ENCODE results near the gene C2CD4A. TPM values are rescaled to one million over a fixed set of nuclear protein-coding genes. Genes with fewer than 3 reads are reported as not detected.
"Not testable (repeated sequence)": the region's sequence is repeated elsewhere in the genome, so short reads cannot be mapped to it uniquely, and the experiment has no call there.

C2CD4A gene, protein sequence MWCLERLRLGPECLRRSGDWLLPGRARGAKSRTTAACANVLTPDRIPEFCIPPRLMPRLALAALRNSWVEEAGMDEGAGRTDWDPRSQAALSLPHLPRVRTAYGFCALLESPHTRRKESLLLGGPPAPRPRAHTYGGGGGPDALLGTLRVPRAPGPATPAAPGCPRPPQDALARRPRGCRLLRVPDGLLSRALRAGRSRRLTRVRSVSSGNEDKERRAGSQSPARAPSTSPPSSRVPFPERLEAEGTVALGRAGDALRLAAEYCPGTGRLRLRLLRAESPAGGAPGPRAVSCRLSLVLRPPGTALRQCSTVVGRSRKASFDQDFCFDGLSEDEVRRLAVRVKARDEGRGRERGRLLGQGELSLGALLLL
- under 1 TPM; 0.12 to 0.20 TPM for total RNA-seq

GRCh38 chr15:62066663-62067447 lies at the start of gene C2CD4A:
Gene C2CD4A (plus strand): TSS chr15:62066977. CDS start chr15:62067614, 637 bp downstream.
- Mint-ChIP-seq H3K4me1 (peaks cover 26% of the 10 kb centered on the region), H3K27me3 (peaks cover 42% of the 10 kb centered on the region)
- peak; percentile 62 for DNase-seq

GRCh38 chr15:62020576-62021160 lies 46.1 kb upstream of the C2CD4A start:
- H3K36me3 Mint-ChIP-seq: peaks cover 49% of the 10 kb centered on the region
- no peak overlapping the region for H3K27ac Mint-ChIP-seq
- H3K4me3 Mint-ChIP-seq: no peak overlapping the region
- no peaks in the 10 kb centered on the region for H3K4me1 Mint-ChIP-seq
- no peak for DNase-seq
- no peaks in the 10 kb centered on the region for H3K27me3 Mint-ChIP-seq
- peaks cover 9% of the 10 kb centered on the region for H3K9me3 Mint-ChIP-seq

More at GRCh38 chr15:62066663-62067447, at the start of gene C2CD4A:
- peak within 1 kb of the TSS; percentile 29 for H3K27ac Mint-ChIP-seq
- H3K36me3 Mint-ChIP-seq: no peaks in the 10 kb centered on the region
- peak within 1 kb of the TSS; percentile 78 for H3K4me3 Mint-ChIP-seq
- H3K9me3 Mint-ChIP-seq: no peaks in the 10 kb centered on the region

- Mint-ChIP-seq H3K27ac (no peak overlapping the region), H3K4me1 (peaks cover 4% of the 10 kb centered on the region), H3K36me3 (peaks cover 42% of the 10 kb centered on the region), H3K9me3 (peaks cover 6% of the 10 kb centered on the region), H3K4me3 (no peak overlapping the region), H3K27me3 (no peaks in the 10 kb centered on the region)
- no peak for DNase-seq
These were observed 44.7 kb upstream of the C2CD4A start for GRCh38 chr15:62021991-62022600.

DNA sequence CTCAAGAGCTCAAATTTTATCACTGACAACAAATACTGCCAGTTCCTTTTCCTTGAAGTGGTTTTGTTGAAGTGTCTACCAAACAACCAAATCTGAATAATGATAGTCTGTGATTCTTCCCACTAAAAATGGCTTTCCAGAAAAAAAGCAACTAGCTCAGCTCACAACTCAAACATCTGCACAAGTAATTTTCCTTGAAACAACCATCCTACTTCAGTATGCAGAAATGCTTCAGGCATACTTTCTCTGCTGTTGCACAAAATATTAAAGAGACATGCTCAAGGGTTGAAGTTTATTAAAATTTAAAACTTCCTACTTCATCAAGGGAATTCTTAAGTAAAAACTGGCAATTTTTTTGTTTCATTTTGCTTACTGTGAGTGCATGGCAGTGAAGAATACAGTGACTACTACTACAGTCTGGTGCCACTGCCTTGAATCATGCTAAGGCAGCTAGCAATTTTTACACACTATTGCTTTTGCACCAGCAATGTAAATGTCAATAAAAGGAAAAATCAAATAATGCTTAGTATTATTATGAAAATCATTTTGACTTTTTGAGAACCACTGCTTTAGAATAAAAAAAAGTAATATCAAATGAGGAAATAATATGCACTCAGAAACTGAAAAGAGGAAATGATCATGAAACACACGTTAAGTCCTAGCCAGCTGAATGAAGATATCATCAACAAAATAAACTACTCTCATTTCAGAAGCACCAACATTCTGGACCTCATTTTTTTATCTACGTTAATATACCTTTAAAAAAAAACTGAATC lies 40.1 kb upstream of the C2CD4A start:
- Mint-ChIP-seq H3K4me3 (no peak overlapping the region), H3K9me3 (no peaks in the 10 kb centered on the region), H3K36me3 (peaks cover 21% of the 10 kb centered on the region), H3K4me1 (peaks cover 6% of the 10 kb centered on the region), H3K27me3 (no peaks in the 10 kb centered on the region), H3K27ac (no peak overlapping the region)
- DNase-seq: no peak

DNA sequence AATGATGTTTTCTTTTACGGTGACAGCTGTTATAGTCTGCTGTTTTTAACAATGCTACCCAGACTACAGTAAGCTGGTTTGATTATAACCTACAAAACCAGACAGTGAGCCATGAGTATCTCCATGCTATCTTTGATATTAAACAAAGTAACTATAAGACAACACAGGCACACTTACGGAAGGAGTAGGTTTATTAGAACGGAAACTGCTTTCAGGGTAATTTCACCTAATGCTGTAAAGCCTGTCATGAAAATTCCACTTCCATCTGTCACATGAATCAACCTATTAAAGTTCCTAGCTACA lies 39.6 kb upstream of the C2CD4A start:
- Mint-ChIP-seq H3K9me3 (no peaks in the 10 kb centered on the region), H3K27ac (no peak overlapping the region), H3K4me3 (no peak overlapping the region), H3K27me3 (no peaks in the 10 kb centered on the region), H3K36me3 (peaks cover 17% of the 10 kb centered on the region), H3K4me1 (peaks cover 6% of the 10 kb centered on the region)
- no peak for DNase-seq

DNA sequence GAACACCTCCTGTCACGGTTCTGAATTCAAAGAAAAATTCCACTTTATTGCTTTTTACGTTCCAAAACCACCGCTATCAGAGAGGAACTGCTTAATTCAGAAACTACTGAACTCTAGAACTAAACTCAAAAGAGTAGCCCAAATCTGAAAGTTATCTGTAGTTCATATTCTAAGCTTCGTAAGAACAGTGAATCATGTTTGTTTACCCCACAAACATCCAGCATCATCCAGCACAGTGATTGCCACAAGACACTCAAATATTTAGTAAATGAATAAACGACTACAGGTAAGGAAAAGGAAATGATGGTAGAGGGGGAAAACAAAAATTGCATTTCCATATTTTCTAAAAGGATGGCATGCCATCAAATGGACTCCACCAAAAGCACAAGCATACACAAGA lies 38.9 kb upstream of the C2CD4A start:
- no peaks in the 10 kb centered on the region for H3K9me3 Mint-ChIP-seq
- H3K27me3 Mint-ChIP-seq: no peaks in the 10 kb centered on the region
- no peak overlapping the region for H3K27ac Mint-ChIP-seq
- H3K4me3 Mint-ChIP-seq: no peak overlapping the region
- H3K4me1 Mint-ChIP-seq: peaks cover 6% of the 10 kb centered on the region
- peaks cover 16% of the 10 kb centered on the region for H3K36me3 Mint-ChIP-seq
- DNase-seq: no peak

DNA sequence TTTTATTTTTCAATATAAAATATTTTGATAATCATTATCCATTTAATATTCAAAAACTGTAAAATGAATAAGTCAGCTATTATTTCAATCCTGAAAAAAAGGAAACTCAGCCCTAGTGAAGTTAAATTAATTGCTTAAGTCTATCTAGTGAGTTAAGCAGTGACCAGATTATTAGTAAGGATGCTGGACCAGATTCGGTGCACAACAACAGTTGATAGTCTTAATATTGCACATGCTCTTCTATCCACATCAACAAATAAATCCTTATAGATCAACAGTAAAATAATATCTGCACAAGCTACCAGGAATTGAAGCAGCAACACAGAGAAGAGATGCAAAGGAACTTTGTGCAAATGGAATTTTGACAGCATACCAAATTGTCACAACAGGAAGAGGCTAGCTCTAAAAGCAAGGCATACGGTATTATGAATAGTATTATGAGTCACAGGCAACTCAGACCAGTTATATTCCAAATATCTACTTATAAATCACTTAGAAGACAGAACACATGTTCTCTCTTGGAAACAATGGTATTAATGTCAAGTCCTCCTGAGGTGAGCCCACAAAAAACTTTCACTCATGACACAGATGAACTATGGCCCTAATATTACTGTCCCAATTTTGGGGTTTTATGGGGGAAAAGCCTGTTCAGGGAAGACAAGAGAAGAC lies 31.4 kb upstream of the C2CD4A start:
- no peak overlapping the region for H3K4me3 Mint-ChIP-seq
- peaks cover 17% of the 10 kb centered on the region for H3K36me3 Mint-ChIP-seq
- H3K4me1 Mint-ChIP-seq: peaks cover 7% of the 10 kb centered on the region
- no peaks in the 10 kb centered on the region for H3K27me3 Mint-ChIP-seq
- no peak for DNase-seq
- peaks cover 6% of the 10 kb centered on the region for H3K9me3 Mint-ChIP-seq
- no peak overlapping the region for H3K27ac Mint-ChIP-seq

DNA sequence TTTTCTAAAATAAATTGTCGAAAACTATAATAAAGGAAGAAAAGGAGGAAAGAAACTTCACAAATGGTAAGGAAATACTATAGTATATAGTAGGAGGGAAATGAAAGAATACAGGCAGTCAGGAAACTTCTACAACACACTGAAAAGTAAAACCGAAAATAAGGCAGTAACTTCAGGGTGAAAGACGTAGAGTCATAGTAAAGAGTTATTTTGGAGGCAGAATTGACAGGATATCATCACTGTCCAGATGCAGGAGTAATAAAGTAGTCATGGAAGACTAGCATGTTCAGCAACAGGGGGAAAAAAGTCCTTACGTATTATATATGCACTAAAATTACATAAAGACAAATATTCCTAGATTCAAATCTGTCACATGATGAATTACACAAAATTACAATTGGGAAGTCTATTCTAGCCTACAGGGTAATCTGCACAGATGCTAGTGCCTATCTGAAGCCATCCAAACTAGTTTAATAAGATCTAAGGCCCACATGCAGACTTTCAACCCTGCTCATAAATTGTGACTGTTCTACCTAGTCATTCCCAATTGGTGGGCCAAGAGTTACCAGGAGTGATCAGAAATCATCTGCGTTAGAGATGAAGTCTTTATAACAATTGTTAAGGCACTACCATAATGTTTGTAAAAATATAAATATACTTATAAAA lies 20.6 kb upstream of the C2CD4A start:
- H3K4me1 Mint-ChIP-seq: peaks cover 18% of the 10 kb centered on the region
- H3K27ac Mint-ChIP-seq: peak overlapping the region; percentile 4
- no peaks in the 10 kb centered on the region for H3K27me3 Mint-ChIP-seq
- peaks cover 10% of the 10 kb centered on the region for H3K36me3 Mint-ChIP-seq
- H3K9me3 Mint-ChIP-seq: peaks cover 4% of the 10 kb centered on the region
- peak overlapping the region; percentile 5 for H3K4me3 Mint-ChIP-seq
- no peak for DNase-seq

GRCh38 chr15:62047282-62047827 lies 19.4 kb upstream of the C2CD4A start:
- DNase-seq: no peak
- peaks cover 21% of the 10 kb centered on the region for H3K4me1 Mint-ChIP-seq
- no peaks in the 10 kb centered on the region for H3K27me3 Mint-ChIP-seq
- H3K27ac Mint-ChIP-seq: no peak overlapping the region
- H3K9me3 Mint-ChIP-seq: peaks cover 4% of the 10 kb centered on the region
- no peak overlapping the region for H3K4me3 Mint-ChIP-seq
- peaks cover 10% of the 10 kb centered on the region for H3K36me3 Mint-ChIP-seq

DNA sequence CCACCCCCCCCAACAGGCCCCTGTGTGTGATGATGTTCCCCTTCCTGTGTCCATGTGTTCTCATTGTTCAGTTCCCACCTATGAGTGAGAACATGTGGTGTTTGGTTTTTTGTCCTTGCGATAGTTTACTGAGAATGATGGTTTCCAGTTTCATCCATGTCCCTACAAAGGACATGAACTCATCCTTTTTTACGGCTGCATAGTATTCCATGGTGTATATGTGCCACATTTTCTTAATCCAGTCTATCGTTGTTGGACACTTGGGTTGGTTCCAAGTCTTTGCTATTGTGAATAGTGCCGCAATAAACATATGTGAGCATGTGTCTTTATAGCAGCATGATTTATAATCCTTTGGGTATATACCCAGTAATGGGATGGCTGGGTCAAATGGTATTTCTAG lies 18.5 kb upstream of the C2CD4A start:
- not testable (repeated sequence) for H3K27me3 Mint-ChIP-seq, H3K27ac Mint-ChIP-seq, H3K9me3 Mint-ChIP-seq, H3K4me3 Mint-ChIP-seq, H3K36me3 Mint-ChIP-seq, DNase-seq
- H3K4me1 Mint-ChIP-seq: peaks cover 28% of the 10 kb centered on the region

DNA sequence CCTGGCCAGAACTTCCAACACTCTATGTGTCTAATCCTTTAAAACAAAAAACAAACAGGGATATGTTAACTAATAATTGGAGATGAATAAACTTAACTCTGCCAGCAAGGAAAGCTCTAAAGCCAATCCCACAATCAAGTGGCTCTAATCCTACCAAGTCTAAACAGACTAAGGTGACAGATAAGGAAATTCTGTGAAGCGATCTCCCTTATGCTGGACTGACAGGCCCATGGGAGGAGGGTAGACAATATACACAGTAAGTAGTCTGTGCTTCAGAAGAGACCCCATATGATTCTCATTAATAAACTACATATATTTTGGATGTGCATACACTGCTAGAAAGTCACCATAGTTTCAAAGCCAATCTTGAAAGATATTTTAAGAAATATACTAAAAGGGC lies 16.7 kb upstream of the C2CD4A start:
- H3K27me3 Mint-ChIP-seq: no peaks in the 10 kb centered on the region
- H3K36me3 Mint-ChIP-seq: peaks cover 10% of the 10 kb centered on the region
- no peak overlapping the region for H3K4me3 Mint-ChIP-seq
- no peak for DNase-seq
- H3K9me3 Mint-ChIP-seq: peaks cover 4% of the 10 kb centered on the region
- H3K4me1 Mint-ChIP-seq: peaks cover 41% of the 10 kb centered on the region
- H3K27ac Mint-ChIP-seq: no peak overlapping the region

DNA sequence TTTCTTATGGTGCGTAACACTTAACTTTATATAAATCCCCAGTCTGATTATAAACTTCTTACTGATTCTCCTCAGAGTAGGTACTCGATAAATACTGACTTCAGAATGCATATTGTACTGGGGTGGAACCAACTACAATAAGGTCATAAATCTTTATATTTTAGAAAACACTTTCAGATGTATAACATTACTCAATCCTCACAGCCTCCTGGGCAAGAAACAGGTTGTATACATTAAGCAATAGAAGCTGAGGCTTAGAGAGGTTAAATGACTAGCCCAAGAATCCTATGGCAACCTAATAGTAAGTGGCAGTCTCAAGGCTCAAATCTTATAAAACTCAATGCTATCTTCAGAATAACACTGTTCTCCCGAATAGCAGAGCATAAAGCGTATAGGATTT lies 15.6 kb upstream of the C2CD4A start:
- H3K27me3 Mint-ChIP-seq: no peaks in the 10 kb centered on the region
- H3K27ac Mint-ChIP-seq: no peak overlapping the region
- no peak for DNase-seq
- no peak overlapping the region for H3K4me3 Mint-ChIP-seq
- H3K4me1 Mint-ChIP-seq: peaks cover 39% of the 10 kb centered on the region
- peaks cover 10% of the 10 kb centered on the region for H3K36me3 Mint-ChIP-seq
- H3K9me3 Mint-ChIP-seq: peaks cover 4% of the 10 kb centered on the region

GRCh38 chr15:62052713-62053112 lies 14.1 kb upstream of the C2CD4A start:
- DNase-seq: no peak
- Mint-ChIP-seq H3K36me3 (peaks cover 14% of the 10 kb centered on the region), H3K27ac (no peak overlapping the region), H3K9me3 (peaks cover 4% of the 10 kb centered on the region), H3K4me3 (no peak overlapping the region), H3K4me1 (peaks cover 37% of the 10 kb centered on the region), H3K27me3 (no peaks in the 10 kb centered on the region)

Data from activated naive CD8-positive, alpha-beta T cell treated with anti-CD3 and anti-CD28 coated beads for 36 hours (primary cell).